ENCODE data around the gene NTRK2. TPM values are rescaled to one million over a fixed set of nuclear protein-coding genes. Genes with fewer than 3 reads are reported as not detected.

The NTRK2 gene
- total RNA-seq, 1 experiment from 2014 or later = not detected

DNA sequence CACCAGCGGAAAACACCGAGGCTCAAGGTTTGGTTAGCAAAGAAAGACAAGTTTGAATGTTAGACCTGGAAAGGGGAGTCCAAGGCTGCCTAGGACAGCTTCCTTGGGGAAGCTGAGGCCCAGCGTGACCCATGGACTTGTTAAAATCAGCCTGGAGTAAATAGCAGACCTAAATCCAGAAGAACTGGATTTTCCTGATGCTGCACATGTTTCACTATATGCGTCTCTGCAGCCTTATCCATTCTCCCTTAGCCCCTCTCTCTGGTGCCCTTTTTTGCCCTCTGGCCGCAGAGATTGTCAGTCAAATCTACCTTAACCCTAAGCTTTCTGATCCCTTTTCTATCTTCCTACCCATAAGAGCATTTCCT, 119.9 kb downstream of the NTRK2 start:
- Histone ChIP-seq H3K27me3 (ENCODE audit: insufficient read depth, low read depth) (0 out of 2 replicates have a peak, but pooled peaks cover 6% of the 10 kb centered on the region), H3K27ac (no peak overlapping the region), H2AFZ (no peak overlapping the region), H3K4me3 (no peak overlapping the region), H3K9me3 (ENCODE audit: insufficient read depth, low read depth) (no peaks in the 10 kb centered on the region), H3K4me2 (no peak overlapping the region), H3K36me3 (ENCODE audit: low read depth) (no peaks in the 10 kb centered on the region), H4K20me1 (ENCODE audit: insufficient read depth) (no peaks in the 10 kb centered on the region), H3K4me1 (replicated peaks; ENCODE audit: insufficient read depth) (no peaks in the 10 kb centered on the region), H3K79me2 (ENCODE audit: low read depth) (no peaks in the 10 kb centered on the region), H3F3A (ENCODE audit: insufficient read depth, low read depth) (no peaks in the 10 kb centered on the region), H3K9me2 (ENCODE audit: insufficient read depth) (no peaks in the 10 kb centered on the region)
- ChIA-PET POLR2A (ENCODE audit: unreplicated experiment) (no interaction called here), CTCF (no interaction called here)
- no peak for TF ChIP-seq EZH2 (IDR thresholded peaks at IDR 0.05; ENCODE audit: low read depth)
- TF ChIP-seq, protein P1, sequence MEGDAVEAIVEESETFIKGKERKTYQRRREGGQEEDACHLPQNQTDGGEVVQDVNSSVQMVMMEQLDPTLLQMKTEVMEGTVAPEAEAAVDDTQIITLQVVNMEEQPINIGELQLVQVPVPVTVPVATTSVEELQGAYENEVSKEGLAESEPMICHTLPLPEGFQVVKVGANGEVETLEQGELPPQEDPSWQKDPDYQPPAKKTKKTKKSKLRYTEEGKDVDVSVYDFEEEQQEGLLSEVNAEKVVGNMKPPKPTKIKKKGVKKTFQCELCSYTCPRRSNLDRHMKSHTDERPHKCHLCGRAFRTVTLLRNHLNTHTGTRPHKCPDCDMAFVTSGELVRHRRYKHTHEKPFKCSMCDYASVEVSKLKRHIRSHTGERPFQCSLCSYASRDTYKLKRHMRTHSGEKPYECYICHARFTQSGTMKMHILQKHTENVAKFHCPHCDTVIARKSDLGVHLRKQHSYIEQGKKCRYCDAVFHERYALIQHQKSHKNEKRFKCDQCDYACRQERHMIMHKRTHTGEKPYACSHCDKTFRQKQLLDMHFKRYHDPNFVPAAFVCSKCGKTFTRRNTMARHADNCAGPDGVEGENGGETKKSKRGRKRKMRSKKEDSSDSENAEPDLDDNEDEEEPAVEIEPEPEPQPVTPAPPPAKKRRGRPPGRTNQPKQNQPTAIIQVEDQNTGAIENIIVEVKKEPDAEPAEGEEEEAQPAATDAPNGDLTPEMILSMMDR (conservative IDR thresholded peaks at IDR 0.05) = no peak
- no peak for DNase-seq
- no TSS peak for BruUV-seq (replicated peaks)
- intact Hi-C loops (cut with micrococcal nuclease; ENCODE audit: unreplicated experiment) = loop anchor here (10.0 kb wide), 1 partner anchor 395 kb away; no protein-coding TSS in a partner anchor

DNA sequence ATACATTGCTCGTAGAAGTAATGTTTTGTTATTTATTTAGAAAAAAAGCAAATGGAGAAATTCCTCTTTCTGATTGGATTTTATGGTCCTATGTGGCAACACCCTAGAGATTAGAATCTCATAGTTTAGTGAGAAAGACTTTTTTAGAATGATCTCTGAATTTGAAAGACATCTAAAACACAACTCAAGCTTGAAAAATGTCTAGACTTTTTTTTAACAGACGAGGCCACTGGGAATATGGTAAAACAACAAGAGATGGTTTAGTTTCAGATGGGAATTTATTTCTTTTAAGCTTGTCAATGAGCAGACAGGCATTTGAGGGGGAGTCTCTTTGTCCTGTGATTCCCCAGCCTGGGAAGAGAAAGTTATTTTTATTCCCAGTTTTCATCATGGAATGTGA, 122.1 kb downstream of the NTRK2 start:
- CTCF ChIA-PET = no interaction called here
- no TSS peak for BruUV-seq (replicated peaks)

DNA sequence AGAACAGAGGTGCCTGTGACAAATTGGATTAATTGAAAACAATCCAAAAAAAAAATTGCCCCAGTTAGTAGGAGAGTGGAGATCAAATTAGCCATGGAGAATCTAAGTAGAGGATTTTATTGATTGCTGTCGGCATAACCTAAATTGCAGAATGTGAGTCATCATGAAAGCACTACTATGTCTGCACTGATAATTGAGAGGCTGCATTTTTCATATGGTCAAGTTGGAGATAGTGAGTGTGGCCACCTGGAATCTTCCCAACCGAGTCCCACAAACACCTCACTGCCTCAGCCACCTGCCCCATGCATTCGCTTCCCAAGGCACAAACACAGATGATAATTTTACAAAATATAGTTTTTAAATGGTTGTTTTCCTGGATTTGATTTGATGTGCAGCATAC, 123.7 kb downstream of the NTRK2 start:
- Histone ChIP-seq H3K27me3 (ENCODE audit: insufficient read depth, low read depth) (no peaks in the 10 kb centered on the region), H3K79me2 (ENCODE audit: low read depth) (no peaks in the 10 kb centered on the region), H4K20me1 (ENCODE audit: insufficient read depth) (no peaks in the 10 kb centered on the region), H3F3A (ENCODE audit: insufficient read depth, low read depth) (no peaks in the 10 kb centered on the region), H3K4me1 (replicated peaks; ENCODE audit: insufficient read depth) (no peaks in the 10 kb centered on the region), H3K4me3 (no peak overlapping the region), H2AFZ (no peak overlapping the region), H3K27ac (no peak overlapping the region), H3K9me2 (ENCODE audit: insufficient read depth) (no peaks in the 10 kb centered on the region), H3K4me2 (no peak overlapping the region), H3K9me3 (ENCODE audit: insufficient read depth, low read depth) (no peaks in the 10 kb centered on the region), H3K36me3 (ENCODE audit: low read depth) (no peaks in the 10 kb centered on the region)
- TF ChIP-seq, protein P1 (conservative IDR thresholded peaks at IDR 0.05) = no peak
- no peak for TF ChIP-seq EZH2 (IDR thresholded peaks at IDR 0.05; ENCODE audit: low read depth)
- intact Hi-C loops (cut with micrococcal nuclease; ENCODE audit: unreplicated experiment) = no loop called here
- no TSS peak for BruUV-seq (replicated peaks)
- CTCF ChIA-PET = no interaction called here
- DNase-seq = no peak
- POLR2A ChIA-PET (ENCODE audit: unreplicated experiment) = no interaction called here

More for the DNA sequence above, 122.1 kb downstream of the NTRK2 start:
- intact Hi-C loops (cut with micrococcal nuclease; ENCODE audit: unreplicated experiment) = no loop called here
- DNase-seq = no peak
- no peaks in the 10 kb centered on the region for H3F3A ChIP-seq (ENCODE audit: insufficient read depth, low read depth)
- H2AFZ ChIP-seq = no peak overlapping the region
- TF ChIP-seq, protein P1 (conservative IDR thresholded peaks at IDR 0.05) = no peak
- TF ChIP-seq EZH2 (IDR thresholded peaks at IDR 0.05; ENCODE audit: low read depth) = no peak
- H3K9me3 ChIP-seq (ENCODE audit: insufficient read depth, low read depth) = no peaks in the 10 kb centered on the region
- H3K27me3 ChIP-seq (ENCODE audit: insufficient read depth, low read depth) = no peaks in the 10 kb centered on the region
- no peak overlapping the region for H3K4me3 ChIP-seq
- H3K27ac ChIP-seq = no peak overlapping the region
- H3K4me2 ChIP-seq = no peak overlapping the region
- POLR2A ChIA-PET (ENCODE audit: unreplicated experiment) = no interaction called here
- H3K4me1 ChIP-seq (replicated peaks; ENCODE audit: insufficient read depth) = no peaks in the 10 kb centered on the region
- H3K9me2 ChIP-seq (ENCODE audit: insufficient read depth) = no peaks in the 10 kb centered on the region
- no peaks in the 10 kb centered on the region for H4K20me1 ChIP-seq (ENCODE audit: insufficient read depth)
- H3K79me2 ChIP-seq (ENCODE audit: low read depth) = no peaks in the 10 kb centered on the region
- no peaks in the 10 kb centered on the region for H3K36me3 ChIP-seq (ENCODE audit: low read depth)
